Activated T-cell treated with anti-CD3 and anti-CD28 coated beads, Interleukin-2, amount 50 U/mL, for 72 hours (primary cell): ENCODE data around the gene CSMD2. TPM values are rescaled to one million over a fixed set of nuclear protein-coding genes. Genes with fewer than 3 reads are reported as not detected.
"Not testable (repeated sequence)": the region's sequence is repeated elsewhere in the genome, so short reads cannot be mapped to it uniquely, and the experiment has no call there.

Source experiments
- ATAC-seq, 2 donors: fragments of 150-1000 bp; cut with Tn5 transposase; replicated peaks in 1 of 2; 2 replicates each; pipeline ENCODE4 v1.10.0; 2021; ENCODE audit warnings: moderate library complexity in 2 of 2, mild to moderate bottlenecking in 1 of 2
- DNase-seq, 2 donors: peaks; one replicate each; pipeline ENCODE4 v3.0.0; 2021 to 2022; ENCODE audit warnings: mixed read lengths in 1 of 2
- H3K27ac Mint-ChIP-seq: one replicate; pipeline ENCODE4 v1.8.0; 2022; ENCODE audit warnings: mild to moderate bottlenecking, moderate library complexity, mixed read lengths
- H3K27me3 Mint-ChIP-seq: one replicate; pipeline ENCODE4 v1.8.0; 2022; ENCODE audit warnings: low read depth, mixed read lengths
- H3K36me3 Mint-ChIP-seq, 2 donors: one replicate each; pipeline ENCODE4 v1.8.0; 2022; ENCODE audit warnings: mixed read lengths in 2 of 2, mild to moderate bottlenecking in 1 of 2; ENCODE audit not compliant: insufficient read depth in 2 of 2
- H3K4me1 Mint-ChIP-seq: one replicate; pipeline ENCODE4 v1.8.0; 2022; ENCODE audit warnings: low read depth, mixed read lengths
- H3K4me3 Mint-ChIP-seq, 2 donors: one replicate each; pipeline ENCODE4 v1.8.0; 2022; ENCODE audit warnings: mild to moderate bottlenecking in 2 of 2, mixed read lengths in 2 of 2, moderate library complexity in 2 of 2
- H3K9me3 Mint-ChIP-seq, 2 donors: one replicate each; pipeline ENCODE4 v1.8.0; 2022; ENCODE audit warnings: mixed read lengths in 2 of 2
- total RNA-seq, 2 donors: library from RNA; stranded (reverse); gene quantifications; one replicate each; pipeline ENCODE4 v1.2.3, GENCODE V29; 2022

The CSMD2 gene
- total RNA-seq = not detected

- peaks cover 2% of the 10 kb centered on the region in 2 donors for H3K36me3 Mint-ChIP-seq
- H3K9me3 Mint-ChIP-seq = no peaks in the 10 kb centered on the region
- no peak for ATAC-seq
- H3K27me3 Mint-ChIP-seq = peaks cover 56% of the 10 kb centered on the region
- H3K27ac Mint-ChIP-seq = no peak within 1 kb of the TSS
- H3K4me3 Mint-ChIP-seq = peak within 1 kb of the TSS; percentile 10 to 38
- peaks cover 5% of the 10 kb centered on the region for H3K4me1 Mint-ChIP-seq
- no peak for DNase-seq
Measured at GRCh38 chr1:34164771-34165391, at the start of gene CSMD2. TSS of gene CSMD2 (minus strand) at chr1:34165230. CDS start at chr1:34165097, 133 bp downstream.

GRCh38 chr1:34213956-34214355 lies 48.9 kb upstream of the CSMD2 start:
- Mint-ChIP-seq H3K4me1 (no peaks in the 10 kb centered on the region), H3K27ac (no peak overlapping the region), H3K27me3 (no peaks in the 10 kb centered on the region), H3K9me3 (no peaks in the 10 kb centered on the region), H3K4me3 (no peak overlapping the region), H3K36me3 (no peaks in the 10 kb centered on the region)
- ATAC-seq (no peak), DNase-seq (no peak)

GRCh38 chr1:34212673-34213072 lies 47.6 kb upstream of the CSMD2 start:
- H3K36me3 Mint-ChIP-seq = no peaks in the 10 kb centered on the region
- ATAC-seq (no peak), DNase-seq (no peak)
- no peak overlapping the region for H3K27ac Mint-ChIP-seq
- no peaks in the 10 kb centered on the region for H3K27me3 Mint-ChIP-seq
- H3K4me3 Mint-ChIP-seq = no peak overlapping the region
- no peaks in the 10 kb centered on the region for H3K9me3 Mint-ChIP-seq
- H3K4me1 Mint-ChIP-seq = no peaks in the 10 kb centered on the region

- H3K36me3 Mint-ChIP-seq = no peaks in the 10 kb centered on the region
- peaks cover 7% of the 10 kb centered on the region for H3K4me1 Mint-ChIP-seq
- H3K9me3 Mint-ChIP-seq = no peaks in the 10 kb centered on the region
- no peak overlapping the region for H3K27ac Mint-ChIP-seq
- H3K4me3 Mint-ChIP-seq = no peak overlapping the region
- DNase-seq (peak; percentile 2 to 18), ATAC-seq (peak; percentile 89 to 90)
- peaks cover 22% of the 10 kb centered on the region for H3K27me3 Mint-ChIP-seq
Measured at GRCh38 chr1:34199927-34200326, 34.9 kb upstream of the CSMD2 start.

GRCh38 chr1:34192621-34193020 lies 27.6 kb upstream of the CSMD2 start:
- H3K27me3 Mint-ChIP-seq = peaks cover 38% of the 10 kb centered on the region
- ATAC-seq (no peak), DNase-seq (no peak)
- peaks cover 3 to 8% of the 10 kb centered on the region in 2 donors for H3K9me3 Mint-ChIP-seq
- H3K36me3 Mint-ChIP-seq = peaks cover 0 to 2% of the 10 kb centered on the region in 2 donors
- H3K4me3 Mint-ChIP-seq = no peak overlapping the region
- no peaks in the 10 kb centered on the region for H3K4me1 Mint-ChIP-seq
- H3K27ac Mint-ChIP-seq = no peak overlapping the region

GRCh38 chr1:34190692-34191091 lies 25.7 kb upstream of the CSMD2 start:
- Mint-ChIP-seq H3K27me3 (peaks cover 57% of the 10 kb centered on the region), H3K36me3 (peaks cover 0 to 2% of the 10 kb centered on the region in 2 donors), H3K9me3 (peaks cover 3 to 8% of the 10 kb centered on the region in 2 donors), H3K4me1 (no peaks in the 10 kb centered on the region), H3K27ac (no peak overlapping the region), H3K4me3 (no peak overlapping the region)
- DNase-seq = no peak
- peak in 1 of 2 donors; percentile 18 for ATAC-seq

GRCh38 chr1:34188985-34189384 lies 24.0 kb upstream of the CSMD2 start:
- Mint-ChIP-seq H3K27me3 (peaks cover 62% of the 10 kb centered on the region), H3K9me3 (peaks cover 3 to 8% of the 10 kb centered on the region in 2 donors), H3K27ac (no peak overlapping the region), H3K4me3 (no peak overlapping the region), H3K4me1 (no peaks in the 10 kb centered on the region), H3K36me3 (peaks cover 0 to 2% of the 10 kb centered on the region in 2 donors)
- DNase-seq (no peak), ATAC-seq (no peak)

GRCh38 chr1:34188418-34188817 lies 23.4 kb upstream of the CSMD2 start:
- Mint-ChIP-seq H3K27ac (no peak overlapping the region), H3K4me3 (no peak overlapping the region), H3K9me3 (peaks cover 3 to 8% of the 10 kb centered on the region in 2 donors), H3K27me3 (peaks cover 62% of the 10 kb centered on the region), H3K36me3 (peaks cover 0 to 2% of the 10 kb centered on the region in 2 donors), H3K4me1 (no peaks in the 10 kb centered on the region)
- ATAC-seq = no peak
- DNase-seq = no peak

- ATAC-seq (no peak), DNase-seq (no peak)
- Mint-ChIP-seq H3K4me3 (no peak overlapping the region), H3K36me3 (peaks cover 0 to 2% of the 10 kb centered on the region in 2 donors), H3K27me3 (peaks cover 56% of the 10 kb centered on the region), H3K4me1 (no peaks in the 10 kb centered on the region), H3K27ac (no peak overlapping the region), H3K9me3 (peaks cover 3 to 8% of the 10 kb centered on the region in 2 donors)
Measured at GRCh38 chr1:34186741-34187494, 21.9 kb upstream of the CSMD2 start.

- ATAC-seq, H3K36me3 Mint-ChIP-seq, H3K27ac Mint-ChIP-seq, H3K4me1 Mint-ChIP-seq, H3K4me3 Mint-ChIP-seq, DNase-seq, H3K9me3 Mint-ChIP-seq: not testable (repeated sequence)
- peaks cover 58% of the 10 kb centered on the region for H3K27me3 Mint-ChIP-seq
Measured at GRCh38 chr1:34183381-34183780, 18.4 kb upstream of the CSMD2 start.

- no peak for ATAC-seq
- Mint-ChIP-seq H3K27me3 (peaks cover 63% of the 10 kb centered on the region), H3K27ac (no peak overlapping the region), H3K36me3 (peaks cover 0 to 3% of the 10 kb centered on the region in 2 donors), H3K4me3 (no peak overlapping the region), H3K9me3 (peaks cover 0 to 1% of the 10 kb centered on the region in 2 donors), H3K4me1 (no peaks in the 10 kb centered on the region)
- no peak for DNase-seq
Measured at GRCh38 chr1:34178072-34178471, 13.0 kb upstream of the CSMD2 start.

- no peaks in the 10 kb centered on the region for H3K4me1 Mint-ChIP-seq
- no peak for ATAC-seq
- peaks cover 58% of the 10 kb centered on the region for H3K27me3 Mint-ChIP-seq
- no peak within 1 kb of the TSS for H3K27ac Mint-ChIP-seq
- peaks cover 0 to 1% of the 10 kb centered on the region in 2 donors for H3K9me3 Mint-ChIP-seq
- no peak within 1 kb of the TSS for H3K4me3 Mint-ChIP-seq
- H3K36me3 Mint-ChIP-seq = peaks cover 0 to 3% of the 10 kb centered on the region in 2 donors
- DNase-seq = no peak
Measured at GRCh38 chr1:34176830-34177603, 12.0 kb upstream of the CSMD2 start, which contains the start of gene C1orf94. TSS of gene C1orf94 (plus strand) at chr1:34176907. CDS start at chr1:34177790, 883 bp downstream.

- no peak overlapping the region for H3K27ac Mint-ChIP-seq
- H3K4me3 Mint-ChIP-seq = no peak overlapping the region
- ATAC-seq = no peak
- DNase-seq = no peak
- H3K27me3 Mint-ChIP-seq = peaks cover 61% of the 10 kb centered on the region
- H3K4me1 Mint-ChIP-seq = no peaks in the 10 kb centered on the region
- peaks cover 0 to 3% of the 10 kb centered on the region in 2 donors for H3K36me3 Mint-ChIP-seq
- H3K9me3 Mint-ChIP-seq = peaks cover 0 to 1% of the 10 kb centered on the region in 2 donors
Measured at GRCh38 chr1:34175744-34176143, 10.7 kb upstream of the CSMD2 start.
